ENCODE measurements around the gene RGS10. TPM values are rescaled to one million over a fixed set of nuclear protein-coding genes. Genes with fewer than 3 reads are reported as not detected.

Gene RGS10
- 10 to 100 TPM; 34.0 to 39.2 (median 36.4) TPM for total RNA-seq

GRCh38 chr10:119542357-119542987 lies at the start of gene RGS10:
TSS of gene RGS10 (minus strand) at chr10:119542719. CDS start at chr10:119542638, 81 bp downstream.
- Histone ChIP-seq H3K4me1 (no peaks in the 10 kb centered on the region), H3K27me3 (no peaks in the 10 kb centered on the region), H3K36me3 (no peaks in the 10 kb centered on the region), H3K9me3 (no peaks in the 10 kb centered on the region), H3K4me3 (peak within 1 kb of the TSS; percentile 75 to 93 (median 76)), H3K27ac (peak within 1 kb of the TSS; percentile 50 to 75)
- DNase-seq (ENCODE audit: low spot score in 2 of 2), result peak in 1 of 2 donors; percentile 52
- intact Hi-C loops (cut with DNase I; ENCODE audit: low total_unique reads), result no loop called here
- TF ChIP-seq POLR2A (IDR thresholded peaks at IDR 0.05) (no peak), POLR2AphosphoS5 (IDR thresholded peaks at IDR 0.05) (no peak), CTCF (IDR thresholded peaks at IDR 0.05) (no peak)

- no peak for DNase-seq (ENCODE audit: low spot score in 2 of 2)
- H3K27me3 ChIP-seq, result no peaks in the 10 kb centered on the region
- H3K27ac ChIP-seq, result no peak overlapping the region
- H3K4me1 ChIP-seq, result peaks cover 0 to 5% of the 10 kb centered on the region in 2 donors
- no peak for TF ChIP-seq POLR2AphosphoS5 (IDR thresholded peaks at IDR 0.05)
- TF ChIP-seq POLR2A (IDR thresholded peaks at IDR 0.05), result no peak
- no peak for TF ChIP-seq CTCF (IDR thresholded peaks at IDR 0.05)
- no peak overlapping the region for H3K4me3 ChIP-seq
- intact Hi-C loops (cut with DNase I; ENCODE audit: low total_unique reads), result no loop called here
- H3K9me3 ChIP-seq, result no peaks in the 10 kb centered on the region
- H3K36me3 ChIP-seq, result no peaks in the 10 kb centered on the region
These were observed 45.6 kb upstream of the RGS10 start for GRCh38 chr10:119588071-119588470.

GRCh38 chr10:119578355-119578754 lies 35.8 kb upstream of the RGS10 start:
- no peak for DNase-seq (ENCODE audit: low spot score in 2 of 2)
- Histone ChIP-seq H3K27me3 (no peaks in the 10 kb centered on the region), H3K9me3 (no peaks in the 10 kb centered on the region), H3K4me1 (no peaks in the 10 kb centered on the region), H3K27ac (no peak overlapping the region), H3K36me3 (no peaks in the 10 kb centered on the region), H3K4me3 (no peak overlapping the region)
- intact Hi-C loops (cut with DNase I; ENCODE audit: low total_unique reads), result no loop called here
- TF ChIP-seq CTCF (IDR thresholded peaks at IDR 0.05), result no peak
- TF ChIP-seq POLR2AphosphoS5 (IDR thresholded peaks at IDR 0.05), result no peak
- no peak for TF ChIP-seq POLR2A (IDR thresholded peaks at IDR 0.05)

GRCh38 chr10:119575991-119576390 lies 33.5 kb upstream of the RGS10 start:
- Histone ChIP-seq H3K36me3 (no peaks in the 10 kb centered on the region), H3K27ac (no peak overlapping the region), H3K4me1 (no peaks in the 10 kb centered on the region), H3K9me3 (no peaks in the 10 kb centered on the region), H3K4me3 (no peak overlapping the region), H3K27me3 (no peaks in the 10 kb centered on the region)
- TF ChIP-seq POLR2A (IDR thresholded peaks at IDR 0.05), result no peak
- intact Hi-C loops (cut with DNase I; ENCODE audit: low total_unique reads), result no loop called here
- DNase-seq (ENCODE audit: low spot score in 2 of 2), result no peak

- H3K9me3 ChIP-seq, result no peaks in the 10 kb centered on the region
- no peak for TF ChIP-seq POLR2A (IDR thresholded peaks at IDR 0.05)
- no peak for TF ChIP-seq POLR2AphosphoS5 (IDR thresholded peaks at IDR 0.05)
- TF ChIP-seq CTCF (IDR thresholded peaks at IDR 0.05), result no peak
- H3K27ac ChIP-seq, result no peak overlapping the region
- no peaks in the 10 kb centered on the region for H3K36me3 ChIP-seq
- no peaks in the 10 kb centered on the region for H3K4me1 ChIP-seq
- DNase-seq (ENCODE audit: low spot score in 2 of 2), result no peak
- no peaks in the 10 kb centered on the region for H3K27me3 ChIP-seq
- H3K4me3 ChIP-seq, result no peak overlapping the region
- intact Hi-C loops (cut with DNase I; ENCODE audit: low total_unique reads), result no loop called here
These were observed 33.0 kb upstream of the RGS10 start for GRCh38 chr10:119575506-119575905.

Measured in breast epithelium (tissue), 4 donors.